ENCODE data around the gene CHMP2A. TPM values are rescaled to one million over a fixed set of nuclear protein-coding genes. Genes with fewer than 3 reads are reported as not detected.

CHMP2A gene
- total RNA-seq, 1 donor from 2014 or later: 90.8 TPM

DNA sequence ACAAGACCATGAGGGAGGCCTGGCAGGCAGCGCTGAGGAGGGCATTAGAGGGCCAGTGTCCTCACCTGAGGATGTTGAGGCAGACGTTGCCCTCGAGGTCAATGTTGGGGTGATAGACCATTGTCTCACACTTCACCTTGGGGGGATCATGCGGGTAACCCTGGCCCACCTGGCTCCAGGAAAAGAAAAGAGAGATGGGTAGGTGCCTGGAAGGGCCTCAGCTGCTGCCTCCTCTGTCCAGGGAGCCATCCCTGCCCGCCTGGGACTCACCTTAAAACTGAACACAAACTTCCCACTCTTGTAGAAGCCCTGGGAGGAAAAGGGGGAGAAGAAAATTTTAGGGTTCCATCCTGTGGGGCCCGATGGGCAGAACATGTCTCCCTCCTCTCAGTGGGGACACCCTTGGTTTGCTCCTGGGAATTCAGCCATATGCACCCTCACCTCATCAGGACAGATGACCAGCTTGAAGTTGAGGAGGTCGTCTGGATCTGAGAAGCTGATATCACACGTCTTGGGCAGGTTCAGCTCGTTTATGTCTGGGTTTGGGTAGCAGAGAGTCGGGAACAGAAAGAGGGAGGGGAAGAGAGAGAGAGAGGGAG, 1.8 kb upstream of the CHMP2A start:
- DNase-seq (ENCODE audit: low read depth in 2 of 2): no peak

DNA sequence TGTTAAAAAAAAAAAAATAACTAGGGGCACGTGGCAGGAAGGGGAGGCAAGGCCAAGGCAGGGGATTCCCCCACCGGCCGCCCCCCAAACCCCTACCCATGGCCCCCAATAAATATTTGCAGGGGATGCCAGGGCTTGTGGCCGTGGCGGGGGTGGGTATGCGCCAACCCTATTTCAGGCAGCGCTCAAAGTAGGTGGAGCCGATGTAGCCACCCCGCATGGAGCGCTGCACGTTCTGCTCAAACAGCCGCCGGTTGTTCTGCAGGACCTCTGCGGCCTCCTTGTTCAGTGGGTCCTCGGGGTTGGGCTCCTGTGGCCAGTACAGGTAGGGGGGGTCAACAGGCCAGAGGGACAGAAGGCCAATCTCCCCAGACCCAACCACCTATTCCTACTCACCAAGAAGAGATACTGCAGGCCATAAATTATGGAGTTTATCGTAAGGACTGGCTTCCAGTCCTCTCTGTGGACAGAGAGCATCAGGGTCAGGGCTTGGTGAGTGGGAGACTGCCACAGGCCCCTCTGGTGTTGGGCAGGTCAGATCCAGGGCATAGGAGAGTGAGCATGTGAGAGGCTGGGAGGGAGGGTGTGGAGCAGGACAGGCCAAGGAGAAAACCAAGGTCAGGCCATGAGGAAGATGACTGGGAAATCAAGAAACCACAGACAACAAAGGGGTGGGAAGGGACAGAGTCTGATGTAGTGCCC, 1.2 kb upstream of the CHMP2A start:
- DNase-seq (ENCODE audit: low read depth in 2 of 2): no peak

DNA sequence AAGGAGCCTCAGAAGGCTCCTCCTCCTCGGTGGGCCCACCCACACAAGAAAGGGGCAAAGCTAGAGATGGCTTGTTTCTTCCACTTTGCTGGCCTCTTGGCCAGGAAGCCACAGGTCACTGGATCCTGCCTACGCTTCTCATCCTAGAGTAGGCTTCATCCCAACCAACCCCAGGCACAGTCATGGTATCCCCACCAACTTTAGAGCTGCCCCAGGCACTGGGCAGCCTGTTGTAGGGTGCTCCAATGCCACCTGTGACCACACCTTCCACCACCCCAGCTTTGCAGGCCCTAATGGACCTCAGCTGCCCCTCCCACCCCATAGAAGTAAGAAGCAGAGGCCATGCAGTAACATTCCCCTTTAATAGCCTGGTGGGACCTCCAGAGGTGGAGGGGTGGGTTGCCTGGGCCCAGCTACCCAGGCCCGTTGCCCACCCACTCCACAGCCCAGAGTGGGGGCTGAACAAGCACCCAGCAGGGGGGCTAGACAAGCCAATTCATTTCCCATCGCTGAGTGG, 522 bp upstream of the CHMP2A start:
- DNase-seq (ENCODE audit: low read depth in 2 of 2): no peak

DNA sequence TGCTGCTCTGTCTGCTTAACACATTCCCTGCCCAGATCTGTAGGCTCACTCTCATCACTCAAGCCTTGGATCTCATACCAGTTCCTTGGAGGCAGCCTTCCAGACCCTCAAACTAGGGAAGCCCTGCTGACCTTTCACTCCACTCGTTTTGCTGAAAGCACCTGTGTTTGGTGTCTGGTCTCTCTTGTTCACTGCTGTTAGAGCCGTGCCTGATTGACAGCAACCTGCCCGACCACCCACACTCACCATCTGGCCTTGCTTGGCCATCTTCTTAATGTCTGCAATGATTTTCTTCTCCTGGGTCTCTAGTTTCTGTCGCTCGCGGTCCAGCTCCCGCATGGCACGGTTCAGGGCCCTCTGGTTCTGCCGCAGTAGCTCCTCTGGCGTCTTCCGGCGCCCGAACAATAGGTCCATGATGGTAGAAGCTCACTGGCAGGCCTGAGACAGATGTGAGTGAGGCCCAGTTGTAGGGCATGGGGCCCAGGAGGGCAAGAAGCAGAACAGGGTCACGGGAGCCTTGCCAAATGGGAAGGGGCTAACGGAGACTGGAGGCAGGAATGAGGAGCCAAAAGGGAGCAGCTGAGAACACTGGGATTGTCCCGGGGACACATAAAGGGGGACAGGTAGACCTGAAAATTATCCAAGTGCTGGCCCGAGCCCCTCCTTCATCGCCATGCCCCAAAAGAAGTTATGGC, 959 bp downstream of the CHMP2A start:
- no peak for DNase-seq (ENCODE audit: low read depth in 2 of 2)

DNA sequence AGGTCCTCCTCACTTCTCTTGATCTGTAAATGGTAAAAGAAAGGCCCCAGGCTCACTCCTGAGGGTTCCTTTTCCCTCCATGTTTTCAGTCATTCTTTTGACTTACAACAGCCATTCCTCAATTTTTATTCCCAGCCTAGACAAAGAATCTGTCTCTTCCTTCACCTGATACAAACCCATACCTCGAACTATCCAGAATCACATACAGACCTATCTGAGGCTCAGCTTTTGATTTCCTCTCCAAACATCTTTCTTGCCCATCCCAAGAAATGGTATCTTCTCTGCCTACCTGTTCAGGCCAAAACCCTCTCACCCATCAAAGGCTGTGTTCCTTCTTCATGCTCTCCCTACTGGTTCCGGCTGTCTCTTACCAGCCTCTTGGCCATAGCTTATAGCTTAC, 2.2 kb downstream of the CHMP2A start:
- no peak for DNase-seq (ENCODE audit: low read depth in 2 of 2)

DNA sequence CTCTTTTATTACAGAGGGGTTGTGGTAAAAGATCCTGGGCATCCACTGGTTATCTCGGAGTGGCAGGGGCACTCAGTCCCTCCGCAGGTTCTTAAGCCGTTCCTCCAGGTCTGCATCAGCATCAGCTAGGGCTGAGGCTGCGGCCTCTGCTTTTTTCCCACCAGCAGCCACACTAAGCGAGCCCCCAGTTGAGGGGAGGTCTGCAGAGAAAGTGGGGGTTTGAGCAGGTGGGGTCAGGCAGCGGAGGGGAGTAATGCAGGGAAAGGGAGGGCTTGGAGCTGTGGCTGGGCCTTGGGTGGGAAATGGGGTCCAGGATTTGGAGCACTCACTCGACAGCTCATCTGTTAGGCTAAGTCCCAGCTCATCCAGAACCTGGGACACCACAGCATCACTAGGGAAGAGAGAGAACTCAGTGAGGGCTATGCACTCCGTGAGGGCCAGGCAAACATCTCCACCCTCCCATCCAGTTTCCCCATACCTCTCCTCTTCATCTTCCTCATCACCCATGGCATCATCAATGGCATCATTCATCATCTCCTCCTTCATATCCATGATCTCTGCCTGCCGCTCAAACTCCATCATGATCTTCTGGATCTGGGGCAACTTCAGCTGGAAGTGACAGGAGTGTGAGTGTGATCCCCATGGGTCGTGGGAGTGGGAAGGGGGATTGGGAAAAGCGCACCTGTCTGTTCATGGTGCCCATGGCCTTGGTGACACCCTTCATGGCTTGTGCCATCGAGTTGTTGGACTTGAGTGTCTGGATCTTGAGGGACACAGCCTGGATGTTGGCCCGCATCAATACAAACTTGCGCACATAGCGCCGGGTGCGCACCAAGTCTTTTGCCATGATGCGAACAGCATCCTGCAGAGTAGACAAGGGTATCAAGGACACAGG, 3.1 kb downstream of the CHMP2A start:
- no peak for DNase-seq (ENCODE audit: low read depth in 2 of 2)

DNA sequence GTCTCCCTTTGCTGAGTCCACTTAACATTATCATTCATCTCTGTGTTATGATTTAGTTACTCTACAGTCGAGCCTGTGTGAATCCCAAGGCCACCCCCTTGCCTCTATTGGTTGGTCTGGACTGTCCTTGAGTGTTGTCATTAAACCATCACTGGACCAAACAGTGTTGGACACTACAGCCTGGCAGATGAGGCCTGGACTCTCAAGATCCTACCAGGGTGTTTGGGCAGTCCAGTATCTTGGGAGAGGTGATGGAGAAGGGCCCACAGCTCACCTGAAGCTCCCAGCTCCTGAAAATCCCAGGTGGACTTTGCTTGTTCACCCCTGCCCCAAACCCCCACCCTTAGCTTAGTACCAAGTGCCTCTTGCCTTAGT, 3.8 kb downstream of the CHMP2A start:
- no peak for DNase-seq (ENCODE audit: low read depth in 2 of 2)

DNA sequence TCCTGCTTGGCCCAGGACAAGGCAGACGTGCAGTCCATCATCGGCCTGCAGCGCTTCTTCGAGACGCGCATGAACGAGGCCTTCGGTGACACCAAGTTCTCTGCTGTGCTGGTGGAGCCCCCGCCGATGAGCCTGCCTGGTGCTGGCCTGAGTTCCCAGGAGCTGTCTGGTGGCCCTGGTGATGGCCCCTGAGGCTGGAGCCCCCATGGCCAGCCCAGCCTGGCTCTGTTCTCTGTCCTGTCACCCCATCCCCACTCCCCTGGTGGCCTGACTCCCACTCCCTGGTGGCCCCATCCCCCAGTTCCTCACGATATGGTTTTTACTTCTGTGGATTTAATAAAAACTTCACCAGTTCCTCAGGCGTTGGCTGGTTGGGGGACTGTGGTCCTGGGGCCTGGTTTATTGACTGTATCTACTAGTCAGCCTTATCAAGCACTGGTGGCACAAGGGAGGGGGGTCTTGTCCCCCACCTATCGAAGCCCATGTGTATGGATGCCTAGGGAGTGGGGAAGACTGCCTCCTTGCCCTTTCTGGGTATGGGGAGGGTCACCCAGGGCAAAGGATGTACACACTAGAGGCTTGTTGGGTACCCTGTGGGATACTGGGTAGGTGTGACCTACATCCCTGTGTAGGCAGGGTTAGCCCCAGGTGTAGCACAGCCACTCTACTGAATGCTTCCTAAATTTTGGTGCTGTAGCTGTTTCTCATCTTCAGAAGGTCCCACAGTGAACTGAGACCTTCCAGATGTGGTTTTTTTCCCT, 4.4 kb downstream of the CHMP2A start:
- DNase-seq (ENCODE audit: low read depth in 2 of 2): no peak

DNA sequence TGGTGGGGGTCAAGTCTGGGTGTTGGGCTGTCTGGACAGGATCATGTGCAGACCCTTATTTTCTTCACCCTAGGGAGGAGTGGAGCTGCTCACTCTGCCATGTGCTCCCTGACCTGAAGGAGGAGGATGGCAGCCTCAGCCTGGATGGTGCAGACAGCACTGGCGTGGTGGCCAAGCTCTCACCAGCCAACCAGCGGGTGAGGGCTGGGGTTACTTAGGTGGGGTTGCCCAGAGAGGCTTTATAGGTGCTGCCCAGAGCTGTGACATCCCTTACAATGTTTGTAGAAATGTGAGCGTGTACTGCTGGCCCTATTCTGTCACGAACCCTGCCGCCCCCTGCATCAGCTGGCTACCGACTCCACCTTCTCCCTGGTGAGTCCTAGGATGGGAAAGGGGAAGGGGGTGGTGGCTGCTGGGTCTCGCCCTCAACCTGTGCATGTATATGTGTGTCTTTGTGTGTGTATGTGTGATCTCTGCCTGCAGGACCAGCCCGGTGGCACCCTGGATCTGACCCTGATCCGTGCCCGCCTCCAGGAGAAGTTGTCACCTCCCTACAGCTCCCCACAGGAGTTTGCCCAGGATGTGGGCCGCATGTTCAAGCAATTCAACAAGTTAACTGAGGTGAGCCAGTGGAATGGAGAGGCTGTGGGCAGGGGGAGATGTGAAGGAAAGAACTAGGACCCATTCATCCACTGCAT, 5.1 kb downstream of the CHMP2A start:
- DNase-seq (ENCODE audit: low read depth in 2 of 2): no peak

DNA sequence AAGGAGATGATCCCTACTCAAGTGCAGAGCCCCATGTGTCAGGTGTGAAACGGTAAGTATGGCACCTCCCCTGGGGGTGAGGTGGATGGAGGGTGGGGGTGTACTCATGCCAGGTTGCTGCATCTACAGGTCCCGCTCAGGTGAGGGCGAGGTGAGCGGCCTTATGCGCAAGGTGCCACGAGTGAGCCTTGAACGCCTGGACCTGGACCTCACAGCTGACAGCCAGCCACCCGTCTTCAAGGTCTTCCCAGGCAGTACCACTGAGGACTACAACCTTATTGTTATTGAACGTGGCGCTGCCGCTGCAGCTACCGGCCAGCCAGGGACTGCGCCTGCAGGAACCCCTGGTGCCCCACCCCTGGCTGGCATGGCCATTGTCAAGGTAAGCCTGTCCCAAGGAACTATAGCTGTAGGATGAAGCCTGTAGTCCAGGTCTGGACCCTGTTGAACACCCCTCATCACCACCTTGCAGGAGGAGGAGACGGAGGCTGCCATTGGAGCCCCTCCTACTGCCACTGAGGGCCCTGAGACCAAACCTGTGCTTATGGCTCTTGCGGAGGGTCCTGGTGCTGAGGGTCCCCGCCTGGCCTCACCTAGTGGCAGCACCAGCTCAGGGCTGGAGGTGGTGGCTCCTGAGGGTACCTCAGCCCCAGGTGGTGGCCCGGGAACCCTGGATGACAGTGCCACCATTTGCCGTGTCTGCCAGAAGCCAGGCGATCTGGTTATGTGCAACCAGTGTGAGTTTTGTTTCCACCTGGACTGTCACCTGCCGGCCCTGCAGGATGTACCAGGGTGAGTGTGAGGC, 5.8 kb downstream of the CHMP2A start:
- no peak for DNase-seq (ENCODE audit: low read depth in 2 of 2)

DNA sequence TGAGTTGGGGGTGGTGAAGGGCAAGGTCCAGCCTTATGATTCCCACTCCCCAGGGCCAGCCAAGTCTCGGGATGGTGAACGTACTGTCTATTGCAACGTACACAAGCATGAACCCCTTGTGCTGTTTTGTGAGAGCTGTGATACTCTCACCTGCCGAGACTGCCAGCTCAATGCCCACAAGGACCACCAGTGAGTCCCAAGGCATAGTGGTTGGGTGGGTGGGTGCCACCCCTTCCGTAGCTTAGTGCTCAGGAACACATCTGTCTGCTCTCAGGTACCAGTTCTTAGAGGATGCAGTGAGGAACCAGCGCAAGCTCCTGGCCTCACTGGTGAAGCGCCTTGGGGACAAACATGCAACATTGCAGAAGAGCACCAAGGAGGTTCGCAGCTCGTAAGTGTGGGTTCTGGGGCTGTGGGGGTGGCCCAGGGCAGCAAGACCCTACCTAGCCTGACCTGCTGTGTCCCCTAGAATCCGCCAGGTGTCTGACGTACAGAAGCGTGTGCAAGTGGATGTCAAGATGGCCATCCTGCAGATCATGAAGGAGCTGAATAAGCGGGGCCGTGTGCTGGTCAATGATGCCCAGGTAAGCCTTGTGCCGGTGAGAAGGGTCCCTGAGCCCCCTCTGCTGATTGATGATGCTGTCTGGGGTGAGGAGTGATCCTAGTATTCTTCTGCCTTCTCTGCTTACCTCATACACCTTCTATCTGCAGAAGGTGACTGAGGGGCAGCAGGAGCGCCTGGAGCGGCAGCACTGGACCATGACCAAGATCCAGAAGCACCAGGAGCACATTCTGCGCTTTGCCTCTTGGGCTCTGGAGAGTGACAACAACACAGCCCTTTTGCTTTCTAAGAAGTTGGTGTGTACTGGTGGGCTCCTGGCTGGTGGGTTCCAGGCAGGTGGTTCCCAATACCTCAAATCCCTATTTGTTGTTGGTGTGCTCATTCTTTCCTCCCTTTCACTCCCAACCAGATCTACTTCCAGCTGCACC, 7.3 kb downstream of the CHMP2A start:
- DNase-seq (ENCODE audit: low read depth in 2 of 2): no peak

DNA sequence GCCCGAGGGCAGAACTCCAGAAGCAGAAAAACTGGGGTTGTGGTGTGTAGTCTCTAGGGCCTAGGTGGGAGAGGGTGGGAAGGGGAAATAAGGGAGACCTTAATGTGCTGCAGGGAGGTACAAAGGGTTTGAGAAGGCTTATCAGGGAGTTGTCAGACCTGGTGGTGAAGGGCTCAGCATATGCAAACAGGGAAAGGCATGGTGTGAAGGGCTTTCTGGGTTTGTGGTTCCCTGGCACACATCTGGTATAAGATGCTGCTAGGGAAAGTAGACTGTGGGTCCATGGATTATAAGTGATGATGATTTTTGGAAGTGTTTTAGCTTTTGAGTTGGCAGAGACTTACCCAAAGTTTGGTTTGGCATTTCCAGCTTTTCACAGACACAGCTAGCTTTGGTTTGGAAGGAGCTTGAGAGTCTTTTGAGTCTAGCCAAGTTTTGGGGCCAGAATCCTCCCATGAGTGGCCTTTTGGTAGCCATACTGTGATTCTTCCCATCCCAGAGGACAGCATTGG, 8.8 kb downstream of the CHMP2A start:
- no peak for DNase-seq (ENCODE audit: low read depth in 2 of 2)

DNA sequence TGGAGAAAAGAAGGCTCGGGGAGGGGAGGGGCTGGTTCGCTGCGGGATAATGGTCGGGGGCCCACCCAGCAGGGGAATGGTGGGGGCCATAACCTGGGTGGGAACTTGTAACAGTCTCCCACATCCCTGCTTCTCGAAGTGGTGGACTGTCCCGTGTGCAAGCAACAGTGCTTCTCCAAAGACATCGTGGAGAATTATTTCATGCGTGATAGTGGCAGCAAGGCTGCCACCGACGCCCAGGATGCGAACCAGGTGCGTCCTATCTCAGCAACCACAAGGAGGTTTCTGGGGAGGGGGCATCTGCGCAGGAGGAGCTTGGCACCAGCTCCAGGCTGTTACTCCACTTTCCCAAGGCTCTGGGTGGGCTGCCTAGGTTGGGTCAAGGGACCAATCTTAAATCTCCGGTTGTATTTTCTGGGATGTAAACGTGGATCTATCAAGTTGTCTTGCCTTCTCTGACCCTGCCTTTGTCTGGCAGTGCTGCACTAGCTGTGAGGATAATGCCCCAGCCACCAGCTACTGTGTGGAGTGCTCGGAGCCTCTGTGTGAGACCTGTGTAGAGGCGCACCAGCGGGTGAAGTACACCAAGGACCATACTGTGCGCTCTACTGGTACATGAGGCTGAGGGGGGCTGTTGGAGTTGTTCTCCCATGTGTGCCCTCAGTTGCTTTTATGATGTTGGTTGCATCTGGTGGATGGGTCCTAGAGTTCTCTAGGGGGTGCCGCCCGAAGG, 9.5 kb downstream of the CHMP2A start:
- no peak for DNase-seq (ENCODE audit: low read depth in 2 of 2)

DNA sequence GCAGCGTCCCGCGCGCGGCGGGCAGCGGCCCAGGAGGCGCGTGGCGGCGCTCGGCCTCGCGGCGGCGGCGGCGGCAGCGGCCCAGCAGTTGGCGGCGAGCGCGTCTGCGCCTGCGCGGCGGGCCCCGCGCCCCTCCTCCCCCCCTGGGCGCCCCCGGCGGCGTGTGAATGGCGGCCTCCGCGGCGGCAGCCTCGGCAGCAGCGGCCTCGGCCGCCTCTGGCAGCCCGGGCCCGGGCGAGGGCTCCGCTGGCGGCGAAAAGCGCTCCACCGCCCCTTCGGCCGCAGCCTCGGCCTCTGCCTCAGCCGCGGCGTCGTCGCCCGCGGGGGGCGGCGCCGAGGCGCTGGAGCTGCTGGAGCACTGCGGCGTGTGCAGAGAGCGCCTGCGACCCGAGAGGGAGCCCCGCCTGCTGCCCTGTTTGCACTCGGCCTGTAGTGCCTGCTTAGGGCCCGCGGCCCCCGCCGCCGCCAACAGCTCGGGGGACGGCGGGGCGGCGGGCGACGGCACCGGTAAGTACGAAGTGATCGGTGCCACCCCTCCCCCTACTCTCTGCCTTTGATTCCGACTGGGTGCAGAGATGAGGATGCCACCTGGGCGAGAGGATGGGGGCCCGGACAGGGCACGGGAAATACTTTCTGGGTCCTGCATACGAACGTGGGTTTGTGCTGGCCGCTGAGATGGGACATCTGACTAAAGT, 10.2 kb downstream of the CHMP2A start:
- peak in 1 of 2 donors; percentile 63 for DNase-seq (ENCODE audit: low read depth in 2 of 2)

DNA sequence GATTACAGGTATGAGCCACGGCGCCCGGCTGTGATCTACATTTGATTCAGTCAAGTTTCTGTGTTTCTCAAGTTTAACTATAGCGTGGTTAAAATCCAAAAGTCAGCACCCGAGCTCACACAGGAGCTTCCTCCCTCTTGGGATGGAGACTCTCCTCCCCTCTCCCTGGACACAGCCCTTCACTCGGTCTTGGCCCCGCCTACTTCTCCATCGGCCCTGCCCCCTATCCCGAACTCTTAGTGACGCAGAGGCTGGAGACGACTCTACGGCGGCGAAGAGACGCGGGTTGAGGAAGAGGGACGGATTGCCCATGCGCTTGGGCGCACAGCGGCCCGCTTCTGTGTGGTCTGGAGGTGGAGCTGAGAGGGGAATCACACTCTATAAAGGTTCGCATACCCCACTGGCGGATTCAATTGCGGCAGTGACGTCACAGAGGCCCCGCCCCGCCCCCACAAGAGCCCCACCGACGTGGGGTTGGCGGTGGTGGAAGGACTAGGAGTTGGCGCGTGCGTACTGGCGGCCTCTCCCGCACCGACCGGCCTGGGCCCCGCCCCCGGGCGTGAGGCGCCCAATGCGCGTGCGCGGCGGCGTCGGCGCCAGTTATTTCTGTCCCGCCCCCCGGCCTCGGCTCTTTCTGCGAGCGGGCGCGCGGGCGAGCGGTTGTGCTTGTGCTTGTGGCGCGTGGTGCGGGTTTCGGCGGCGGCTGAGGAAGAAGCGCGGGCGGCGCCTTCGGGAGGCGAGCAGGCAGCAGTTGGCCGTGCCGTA, 10.9 kb downstream of the CHMP2A start, which contains the start of gene TRIM28:
TSS of gene TRIM28 (plus strand) at position 239 of the 765 bp plus-strand sequence. CDS start 694 bp downstream, outside the sequence.
- DNase-seq (ENCODE audit: low read depth in 2 of 2): peak; percentile 94 to 99

All from dermis microvascular lymphatic vessel endothelial cell (primary cell).